K562 (cell line): ENCODE data around the gene ARID3A. TPM values are rescaled to one million over a fixed set of nuclear protein-coding genes. Genes with fewer than 3 reads are reported as not detected.
A peak's percentile ranks its signal among the peaks of the same experiment; 100 is the strongest.

Experiments used
- ATF6 ChIP-seq: sonication (generic); formaldehyde crosslinking; IDR thresholded peaks from 2 replicates; pipeline ENCODE4 v1.4.0; 2020; ENCODE audit warnings: mild to moderate bottlenecking, missing genetic modification reagents
- BCOR ChIP-seq: fragments of 450-650 bp; IDR thresholded peaks from 2 replicates; pipeline ENCODE4 v1.6.1; 2016
- CBX3 ChIP-seq, 2 experiments: IDR thresholded peaks; 1 replicate in 1 of 2; 2 replicates in 1 of 2; pipeline ENCODE4 v1.6.1; 2012; ENCODE audit warnings: inconsistent platforms in 2 of 2, low read length in 2 of 2, borderline replicate concordance in 1 of 2, control low read depth in 1 of 2
- CHD2 ChIP-seq: IDR thresholded peaks from 2 replicates; pipeline ENCODE4 v1.6.1; 2011; ENCODE audit warnings: low read depth, low read length
- CLOCK ChIP-seq: fragments of 250-450 bp; sonication (Bioruptor Pico); IDR thresholded peaks from 2 replicates; pipeline ENCODE4 v1.4.0; 2020; ENCODE audit warnings: mild to moderate bottlenecking, moderate library complexity, borderline replicate concordance
- FOXK2 ChIP-seq, 2 experiments: fragments of 450-650 bp; IDR thresholded peaks in 1 of 2; conservative IDR thresholded peaks in 1 of 2; 2 replicates each; pipeline ENCODE4 v1.6.1; 2016; ENCODE audit warnings: low read depth in 2 of 2, mild to moderate bottlenecking in 1 of 2
- HDAC2 ChIP-seq: fragments of 450-650 bp; IDR thresholded peaks from 2 replicates; pipeline ENCODE4 v1.6.1; 2016; ENCODE audit warnings: mild to moderate bottlenecking
- POLR2G ChIP-seq: fragments of 200-400 bp; formaldehyde crosslinking; IDR thresholded peaks from 2 replicates; pipeline ENCODE4 v1.6.1; 2017; ENCODE audit warnings: low read depth, mild to moderate bottlenecking, antibody characterized with exemption, low read length, moderate library complexity
- RCOR1 ChIP-seq, 2 experiments: IDR thresholded peaks; 2 replicates each; pipeline ENCODE4 v1.6.1; 2012; ENCODE audit warnings: low read depth in 2 of 2, low read length in 2 of 2, borderline replicate concordance in 1 of 2, improper control_type of control experiment in 1 of 2
- RHOXF2B ChIP-seq: fragments of 250-450 bp; sonication (Bioruptor Pico); conservative IDR thresholded peaks from 2 replicates; pipeline ENCODE4 v1.5.1; 2021
- SMARCB1 ChIP-seq: IDR thresholded peaks from 2 replicates; pipeline ENCODE4 v1.6.1; 2011; ENCODE audit warnings: improper control_type of control experiment, low read depth; ENCODE audit not compliant: insufficient read length
- SOX6 ChIP-seq: fragments of 450-650 bp; IDR thresholded peaks from 2 replicates; pipeline ENCODE4 v1.6.1; 2014; ENCODE audit warnings: mild to moderate bottlenecking
- STAG1 ChIP-seq: sonication (generic); formaldehyde crosslinking; IDR thresholded peaks from 2 replicates; pipeline ENCODE4 v1.5.0; 2020; ENCODE audit warnings: missing genetic modification reagents, borderline replicate concordance
- TCF7 ChIP-seq: sonication (generic); IDR thresholded peaks from 2 replicates; pipeline ENCODE4 v1.6.1; 2016; ENCODE audit warnings: antibody characterized with exemption, borderline replicate concordance
- YY1 ChIP-seq, 3 experiments: IDR thresholded peaks; 2 replicates each; pipeline ENCODE4 v1.6.1; 2011; ENCODE audit warnings: low read length in 2 of 3, mild to moderate bottlenecking in 2 of 3, moderate library complexity in 2 of 3, borderline replicate concordance in 1 of 3, control low read depth in 1 of 3, low read depth in 1 of 3; ENCODE audit not compliant: insufficient read depth in 3 of 3, insufficient replicate concordance in 2 of 3, control insufficient read depth in 1 of 3, insufficient read length in 1 of 3; ENCODE audit errors: extremely low read depth in 1 of 3
- ZBTB2 ChIP-seq: fragments of 450-650 bp; IDR thresholded peaks from 2 replicates; pipeline ENCODE4 v1.6.1; 2016; ENCODE audit warnings: antibody characterized with exemption
- ZBTB34 ChIP-seq: fragments of 250-450 bp; sonication (Bioruptor Pico); IDR thresholded peaks from 2 replicates; pipeline ENCODE4 v1.8.0; 2021; ENCODE audit warnings: mild to moderate bottlenecking, moderate library complexity
- ZFX ChIP-seq: sonication (generic); formaldehyde crosslinking; IDR thresholded peaks from 2 replicates; pipeline ENCODE4 v1.8.0; 2022; ENCODE audit warnings: mild to moderate bottlenecking, missing genetic modification reagents, moderate library complexity
- ZNF133 ChIP-seq: fragments of 250-450 bp; sonication (Bioruptor Pico); IDR thresholded peaks from 2 replicates; pipeline ENCODE4 v1.4.0; 2020; ENCODE audit warnings: mild to moderate bottlenecking
- ZNF584 ChIP-seq: fragments of 200-800 bp; sonication (Bioruptor generic); IDR thresholded peaks from 2 replicates; pipeline ENCODE4 v1.6.1; 2016; ENCODE audit warnings: low read depth, mild to moderate bottlenecking, missing genetic modification characterization, missing compliant biosample characterization
- polyA plus RNA-seq, 8 experiments: library from polyadenylated mRNA; depleted of rRNA in 4 of 8; stranded (reverse) in 5 of 8; unstranded in 3 of 8; fragments of >200 nt; fragmentation: Nextera tagmentation in 2 of 8; fragmentation: Illumina TruSeq in 1 of 8; extraction: Ambion mirVana in 2 of 8; extraction: Trizol in 1 of 8; gene quantifications; 2 replicates each; pipeline versions ENCODE4 v1.2.1 to v1.2.3, GENCODE V29; 2011 to 2014; ENCODE audit warnings: inconsistent platforms in 1 of 8, missing spikeins in 1 of 8
- total RNA-seq, 7 experiments: library from RNA; depleted of rRNA in 6 of 7; stranded (reverse); fragments of >200 nt in 6 of 7; fragmentation: Illumina TruSeq in 2 of 7; extraction: Trizol in 2 of 7; gene quantifications; 2 replicates each; pipeline versions ENCODE4 v1.2.1 to v1.2.3, GENCODE V29; 2011 to 2021; ENCODE audit warnings: low replicate concordance in 1 of 7

The ARID3A gene
- total and polyA plus RNA-seq, 9 of the 15 experiments (the other 6 are each of a cell fraction or from before 2014, with no cell fraction given) = 1.4 to 118 (median 31.2) TPM

GRCh38 chr19:966485-967088 lies 40.8 kb downstream of the ARID3A start (continued):
- TF ChIP-seq BCOR (peak; percentile 85), HDAC2 (peak; percentile 26; the same call in 1 of the 2 replicates), SOX6 (no peak), ZNF584 (CRISPR knock-in tag) (no peak), POLR2G (peak; percentile 65), SMARCB1 (no peak), RHOXF2B (CRISPR knock-in tag) (no peak), ZBTB2 (no peak), ZFX (no peak), RCOR1 (IDR thresholded peaks at IDR 0.05; ENCODE audit: borderline replicate concordance in 1 of 2, low read depth in 2 of 2, low read length in 2 of 2) (0 out of 4 replicates have a peak, but pooled peaks of 1 of the 2 experiments have one; percentile 13), TCF7 (no peak), CBX3 (IDR thresholded peaks at IDR 0.05; ENCODE audit: borderline replicate concordance in 1 of 2, low read length in 2 of 2) (peak in 1 of 2 experiments; percentile 71; a peak in 2 of 3 replicates), CLOCK (CRISPR knock-in tag) (no peak), ATF6 (CRISPR knock-in tag) (no peak), ZNF133 (no peak), FOXK2 (conservative IDR thresholded peaks at IDR 0.05 in 1 of 2, IDR thresholded peaks at IDR 0.05 in 1 of 2; ENCODE audit: low read depth in 2 of 2) (no peak), ZBTB34 (no peak), YY1 (IDR thresholded peaks at IDR 0.05; ENCODE audit: borderline replicate concordance in 1 of 3, control insufficient read depth in 1 of 3, extremely low read depth in 1 of 3, insufficient read depth in 3 of 3, insufficient read length in 1 of 3, insufficient replicate concordance in 2 of 3, low read depth in 1 of 3, low read length in 2 of 3) (peak in 1 of 3 experiments; percentile 6), STAG1 (CRISPR knock-in tag) (no peak), CHD2 (no peak)
